Inferior parietal cortex (tissue), 1 donor: ENCODE measurements around the gene TNS3.
"Not testable (repeated sequence)": the region's sequence is repeated elsewhere in the genome, so short reads cannot be mapped to it uniquely, and the experiment has no call there.

ENCODE experiments used
- DNase-seq: peaks from one replicate; pipeline ENCODE4 v3.0.0-alpha.2; 2016; ENCODE audit errors: extremely low spot score

Gene TNS3

DNA sequence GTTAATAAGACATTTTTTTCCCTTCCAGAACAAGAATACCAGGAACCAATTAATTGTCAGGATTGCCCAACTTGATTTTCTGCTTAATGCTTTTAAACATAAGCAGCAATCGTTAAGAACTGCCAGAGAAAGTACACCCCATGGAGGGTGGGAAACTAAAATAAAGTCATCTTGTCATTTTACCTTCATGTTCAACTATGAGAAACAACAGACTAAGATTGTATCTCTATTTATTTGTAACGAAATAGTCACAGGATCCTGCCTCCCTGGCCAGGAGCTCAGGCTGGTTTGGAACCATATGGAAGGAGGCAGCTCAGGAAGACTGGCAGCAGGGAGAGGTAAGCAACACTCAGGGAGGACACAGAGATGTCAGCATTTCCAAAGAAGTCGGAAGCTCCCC, 129.6 kb downstream of the TNS3 start:
- DNase-seq: no peak

GRCh38 chr7:47451851-47452205, 130.1 kb downstream of the TNS3 start:
- no peak for DNase-seq

GRCh38 chr7:47449810-47450590, 131.9 kb downstream of the TNS3 start:
- no peak for DNase-seq

GRCh38 chr7:47448971-47449370, 132.9 kb downstream of the TNS3 start:
- DNase-seq: no peak

- no peak for DNase-seq
Observed at GRCh38 chr7:47447621-47448349, 134.1 kb downstream of the TNS3 start.

DNA sequence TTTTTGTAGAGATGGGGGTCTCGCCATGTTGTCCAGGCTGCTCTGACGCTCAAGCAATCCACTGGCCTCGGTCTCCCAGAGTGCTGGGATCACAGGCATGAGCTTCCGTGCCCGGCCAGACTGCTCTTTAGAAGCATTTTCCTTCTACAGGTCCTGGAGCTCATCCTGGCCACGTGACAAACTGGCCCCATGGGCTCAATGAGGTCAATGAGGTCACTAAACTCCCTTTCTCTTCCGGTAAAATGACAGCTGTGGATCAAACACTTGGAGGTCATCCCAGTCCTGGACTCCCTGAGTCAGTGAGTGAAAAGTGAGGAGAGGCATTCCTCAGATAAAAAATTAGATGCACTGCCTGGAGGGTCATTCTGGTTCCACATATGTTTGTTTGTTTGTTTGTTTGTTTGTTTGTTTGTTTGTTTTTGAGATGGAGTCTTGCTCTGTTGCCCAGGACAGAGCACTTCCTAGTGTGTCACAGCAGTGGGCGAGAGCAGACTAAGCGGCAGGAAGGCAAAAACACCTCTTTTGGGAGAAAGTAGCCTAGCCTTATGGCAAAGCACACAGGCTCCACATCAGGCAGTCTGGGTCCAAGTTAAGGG, 134.9 kb downstream of the TNS3 start:
- DNase-seq: no peak

DNA sequence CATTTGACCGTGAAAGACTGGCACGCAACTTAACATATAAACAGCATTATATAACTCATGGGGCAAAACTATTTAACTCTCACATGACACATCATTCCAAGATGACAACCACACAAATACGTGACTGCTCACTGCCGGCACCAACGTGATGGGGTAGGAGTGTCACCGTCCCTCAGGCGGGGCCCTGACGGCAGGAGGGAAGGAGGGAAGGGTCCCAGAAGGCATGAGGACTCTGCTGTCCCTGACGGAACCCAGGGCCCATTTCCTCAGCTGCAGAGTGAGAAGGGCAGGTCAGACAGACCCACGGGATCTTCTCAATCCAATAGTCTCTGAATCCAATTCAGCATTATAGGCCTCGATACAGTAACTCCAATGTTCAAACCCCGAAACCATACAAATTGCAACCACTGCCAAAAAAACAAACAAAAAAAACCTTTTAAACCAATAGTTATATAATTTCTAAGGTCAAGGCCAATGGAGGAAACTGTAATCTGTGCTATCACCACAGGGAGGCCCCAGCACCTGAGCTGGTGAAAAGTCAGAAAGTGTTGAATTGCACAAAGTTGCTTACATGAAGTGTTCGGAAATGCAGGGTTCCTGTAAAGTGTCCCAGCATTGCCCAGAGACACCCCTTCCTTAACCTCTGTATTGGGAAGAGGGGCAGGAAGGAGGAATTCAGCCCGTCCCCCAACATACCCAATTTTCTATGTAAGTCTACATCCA, 137.4 kb downstream of the TNS3 start:
- DNase-seq: no peak

- no peak for DNase-seq
Observed at GRCh38 chr7:47443049-47443448, 138.9 kb downstream of the TNS3 start.

- DNase-seq: no peak
Observed at GRCh38 chr7:47442605-47442865, 139.4 kb downstream of the TNS3 start.

DNA sequence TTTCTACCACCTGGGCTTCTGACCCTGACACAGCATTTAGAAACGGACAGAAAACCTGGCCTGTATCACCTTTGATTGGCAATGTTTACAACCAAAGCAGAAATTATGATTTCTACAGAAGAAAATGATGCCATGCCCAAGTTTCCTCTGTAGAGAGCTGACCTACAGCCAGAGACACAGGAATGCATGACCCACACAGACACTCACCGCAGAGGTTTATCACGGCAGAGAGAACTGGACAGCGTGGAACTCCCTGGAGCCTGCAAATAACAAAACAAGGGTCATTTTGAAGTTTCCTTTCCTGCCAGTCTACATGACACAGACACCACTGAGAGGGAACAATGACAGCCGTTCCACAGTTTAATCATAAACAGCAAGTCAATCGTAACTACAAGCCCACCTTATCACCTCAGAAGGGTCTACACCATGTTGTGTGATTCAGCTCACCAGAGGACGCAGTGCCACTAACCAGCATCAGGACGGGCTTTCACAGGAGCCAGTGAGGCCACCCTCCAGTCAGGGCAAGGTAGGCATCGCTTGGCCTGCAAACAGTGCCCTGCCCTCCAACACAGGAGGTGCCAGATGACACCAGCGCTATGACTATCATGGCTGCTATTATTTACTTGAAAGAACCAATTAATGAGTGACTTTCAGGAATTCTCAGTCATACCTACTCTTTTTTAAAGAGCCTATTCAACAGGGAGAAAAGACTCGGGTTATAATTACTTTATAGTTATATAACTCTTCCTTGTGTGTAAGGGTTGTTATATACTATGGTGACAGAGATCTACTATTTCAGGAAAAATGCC, 139.9 kb downstream of the TNS3 start:
- DNase-seq: no peak

GRCh38 chr7:47441048-47441447, 140.9 kb downstream of the TNS3 start:
- DNase-seq: not testable (repeated sequence)

GRCh38 chr7:47440320-47440719, 141.6 kb downstream of the TNS3 start:
- no peak for DNase-seq

- no peak for DNase-seq
Observed at GRCh38 chr7:47439181-47439667, 142.7 kb downstream of the TNS3 start.

DNA sequence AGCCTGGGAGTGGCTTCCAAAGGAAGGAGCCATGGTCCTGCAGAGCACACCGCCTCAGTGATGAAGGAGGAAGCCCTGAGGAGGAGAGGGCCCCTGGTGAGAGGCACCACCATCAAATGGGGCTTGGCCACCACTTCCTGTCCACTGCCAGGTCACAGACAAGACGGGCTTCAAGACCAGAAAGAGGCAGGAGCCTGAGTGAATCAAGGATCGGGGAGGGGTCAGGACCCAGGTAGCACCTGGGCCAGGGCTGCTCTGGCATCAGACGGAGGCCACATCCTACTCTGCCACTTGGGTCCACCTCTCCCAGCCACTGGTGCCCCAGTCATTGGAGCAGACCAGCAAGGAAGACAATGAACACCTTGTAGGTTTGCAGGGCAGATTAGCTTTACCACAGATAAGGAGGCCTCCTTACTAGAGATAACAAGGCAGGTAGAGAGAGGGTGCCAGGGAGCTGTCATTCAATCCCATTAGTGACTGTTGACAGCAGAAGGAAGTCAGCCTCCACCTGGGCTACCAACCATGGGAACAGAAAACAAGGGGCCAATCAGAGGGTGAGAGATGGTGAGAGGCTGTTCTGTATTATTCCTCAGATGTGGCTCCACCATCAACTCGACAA, 143.4 kb downstream of the TNS3 start:
- no peak for DNase-seq

DNA sequence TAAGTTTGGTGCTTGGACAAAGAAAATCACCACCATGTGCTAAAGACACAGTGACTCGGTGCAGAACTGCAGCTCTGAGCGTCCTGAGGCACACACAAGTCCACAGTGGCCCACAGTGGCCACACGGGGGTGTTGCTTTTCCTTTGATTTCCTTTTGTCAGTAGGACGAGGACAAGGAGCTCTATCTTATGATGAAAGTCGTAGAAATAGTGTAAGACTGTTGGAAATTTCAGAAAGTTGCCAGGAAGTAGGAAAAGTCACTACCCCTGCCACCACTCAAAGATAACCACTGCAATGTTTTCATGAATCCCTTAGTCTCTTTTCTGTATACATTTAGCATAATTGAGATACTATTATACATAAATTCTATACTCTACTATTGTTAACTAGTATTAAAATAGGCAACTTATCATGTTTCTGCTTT, 146.0 kb downstream of the TNS3 start:
- DNase-seq: peak; percentile 74

GRCh38 chr7:47433564-47433895, 148.4 kb downstream of the TNS3 start:
- no peak for DNase-seq

DNA sequence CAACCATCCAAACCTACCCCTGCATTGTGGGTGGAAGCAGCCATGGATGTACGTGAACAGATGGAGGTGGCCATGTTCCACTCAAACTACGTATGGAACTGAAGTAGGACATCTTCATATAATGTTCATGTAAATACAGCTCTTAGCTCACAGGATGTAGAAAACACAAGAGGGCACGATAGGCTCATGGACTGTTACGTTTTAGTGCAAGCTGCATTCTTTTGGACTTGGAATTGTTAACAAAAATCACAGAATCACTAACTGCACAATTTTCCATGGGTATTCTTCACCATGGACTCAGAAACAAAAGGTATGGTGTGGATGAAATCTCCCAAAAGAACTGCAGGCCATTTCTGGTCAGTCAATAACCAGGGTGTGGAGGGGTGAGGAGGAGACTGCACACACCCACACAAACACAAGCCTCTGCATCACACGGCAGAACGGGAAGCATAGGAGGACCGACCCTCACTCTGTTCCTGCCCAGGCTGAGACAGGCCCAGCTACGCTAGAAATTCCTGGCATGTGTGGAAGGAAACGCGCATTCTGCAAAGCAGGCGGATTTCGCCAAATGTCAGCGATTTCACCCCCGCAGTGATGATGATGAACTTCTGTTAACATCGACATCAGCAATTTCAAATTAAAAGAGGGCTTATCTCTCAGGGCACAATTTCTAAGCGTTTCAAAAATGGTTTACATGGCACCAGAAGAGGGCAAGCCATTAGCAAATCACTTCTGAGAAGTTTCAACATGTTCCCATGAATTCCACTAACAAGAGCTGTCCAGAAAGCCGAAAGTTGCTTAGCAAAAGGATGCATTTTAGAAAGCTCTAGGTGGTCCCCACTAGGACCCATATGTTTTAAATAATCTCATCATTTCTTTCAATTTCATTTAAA, 149.0 kb downstream of the TNS3 start:
- no peak for DNase-seq

- DNase-seq: no peak
Observed at GRCh38 chr7:47430422-47430821, 151.5 kb downstream of the TNS3 start.

DNA sequence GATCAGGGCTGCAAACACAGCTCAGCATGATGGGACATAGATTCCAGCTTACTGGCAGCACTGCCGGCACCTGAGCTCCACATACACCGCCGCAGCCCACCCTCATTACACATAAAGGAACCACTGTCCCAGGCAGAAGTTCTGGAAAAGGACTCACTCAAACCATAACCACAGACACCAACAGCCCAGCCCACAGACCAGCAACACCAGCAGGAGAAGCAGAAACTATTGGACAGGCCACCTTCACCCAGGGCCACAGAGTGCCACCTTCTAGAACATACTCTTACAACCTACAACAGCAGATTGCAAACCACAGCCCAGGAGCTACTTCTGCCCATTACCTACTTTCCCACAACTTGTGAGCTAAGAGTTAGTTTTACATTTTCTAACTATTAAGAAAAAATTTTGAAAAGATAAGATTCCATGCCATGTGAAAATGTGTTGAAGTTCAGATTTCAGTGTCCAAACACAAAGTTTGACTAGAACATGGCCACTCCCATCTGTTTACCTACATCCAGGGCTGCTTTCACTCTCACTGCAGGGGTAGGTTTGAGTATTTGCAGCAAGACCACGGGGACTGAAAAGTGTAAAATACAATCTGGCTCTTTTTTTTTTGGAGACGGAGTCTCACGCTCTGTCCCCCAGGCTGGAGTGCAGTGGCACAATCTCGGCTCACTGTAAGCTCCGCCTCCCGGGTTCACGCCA, 153.0 kb downstream of the TNS3 start:
- no peak for DNase-seq
